H1 (cell line): Measurements from ENCODE around the gene TIFAB. TPM values are rescaled to one million over a fixed set of nuclear protein-coding genes. Genes with fewer than 3 reads are reported as not detected.

Experiments
- ASH2L ChIP-seq: fragments of 200-600, 300-600 bp; sonication (generic); IDR thresholded peaks from one replicate; pipeline ENCODE4 v1.7.1; 2017; ENCODE audit warnings: low read length
- RFX5 ChIP-seq: IDR thresholded peaks from 2 replicates; pipeline ENCODE4 v1.6.1; 2011; ENCODE audit warnings: low read depth, low read length, improper control_type of control experiment, borderline replicate concordance
- polyA plus RNA-seq, 7 experiments: library from polyadenylated mRNA; depleted of rRNA in 3 of 7; stranded (reverse) in 5 of 7; unstranded in 2 of 7; fragments of >200 nt in 5 of 7; fragments of 200-250 nt in 2 of 7; gene quantifications; 1 replicate in 5 of 7; 2 replicates in 1 of 7; 4 replicates in 1 of 7; pipeline versions ENCODE4 v1.2.1 to v1.2.3, GENCODE V29; 2011 to 2013; ENCODE audit warnings: missing spikeins in 2 of 7, mixed read lengths in 2 of 7
- total RNA-seq: library from RNA; stranded (reverse); fragmentation: NEBNext Ultra II Directional; extraction: Animal tissue kit (Norgen Biotek cat#: 25700); gene quantifications from 2 replicates; pipeline ENCODE4 v1.2.1, GENCODE V29; 2021

Gene TIFAB
- total and polyA plus RNA-seq, 2 of the 8 experiments (the other 6 are each of a cell fraction or from before 2014, with no cell fraction given): not detected

GRCh38 chr5:135428586-135428985, 23.6 kb downstream of the TIFAB start (continued):
- TF ChIP-seq RFX5 (no peak), ASH2L (no peak)
